GM18526 (cell line): ENCODE results near the gene ATP1A1.

Source experiments
- POLR2A ChIP-seq: IDR thresholded peaks from 3 replicates; pipeline ENCODE4 v1.6.1; 2011; ENCODE audit not compliant: insufficient read length; ENCODE audit errors: extremely low read depth

Gene ATP1A1

DNA sequence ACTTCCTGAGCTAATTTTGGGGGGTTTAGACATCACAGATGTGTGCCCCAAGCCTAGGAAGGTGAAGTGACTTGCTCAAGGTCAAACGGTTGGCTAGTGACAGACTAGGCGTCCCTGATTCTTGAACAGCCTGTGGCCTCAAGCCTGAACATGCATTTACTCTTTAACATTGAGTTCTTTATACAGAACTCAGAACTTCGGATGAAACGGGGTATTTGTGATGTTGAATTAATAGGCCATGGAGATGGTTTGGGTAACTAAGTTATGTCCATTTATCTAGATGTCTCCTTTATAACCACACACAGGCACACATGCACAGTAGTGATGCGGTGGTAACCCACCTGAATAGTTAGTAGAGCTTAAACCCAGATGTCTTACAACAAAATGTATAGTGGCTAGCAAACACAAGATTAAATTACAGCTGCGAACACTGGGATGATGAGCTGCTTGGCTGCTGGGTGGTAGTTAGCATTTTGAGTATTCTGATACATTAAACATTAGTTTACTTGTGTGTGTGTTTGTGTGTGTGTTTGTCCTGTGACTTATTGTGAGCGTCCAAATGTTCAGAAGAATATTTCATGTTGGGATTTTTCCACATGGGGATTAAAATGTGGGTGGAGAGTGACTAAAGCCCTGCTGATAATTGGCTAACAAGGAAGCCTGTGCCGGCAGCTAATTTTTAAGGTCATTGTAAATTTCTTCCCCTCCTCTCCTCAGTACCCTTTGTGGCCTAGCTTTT lies 2.3 kb downstream of the ATP1A1 start:
- TF ChIP-seq POLR2A = no peak

DNA sequence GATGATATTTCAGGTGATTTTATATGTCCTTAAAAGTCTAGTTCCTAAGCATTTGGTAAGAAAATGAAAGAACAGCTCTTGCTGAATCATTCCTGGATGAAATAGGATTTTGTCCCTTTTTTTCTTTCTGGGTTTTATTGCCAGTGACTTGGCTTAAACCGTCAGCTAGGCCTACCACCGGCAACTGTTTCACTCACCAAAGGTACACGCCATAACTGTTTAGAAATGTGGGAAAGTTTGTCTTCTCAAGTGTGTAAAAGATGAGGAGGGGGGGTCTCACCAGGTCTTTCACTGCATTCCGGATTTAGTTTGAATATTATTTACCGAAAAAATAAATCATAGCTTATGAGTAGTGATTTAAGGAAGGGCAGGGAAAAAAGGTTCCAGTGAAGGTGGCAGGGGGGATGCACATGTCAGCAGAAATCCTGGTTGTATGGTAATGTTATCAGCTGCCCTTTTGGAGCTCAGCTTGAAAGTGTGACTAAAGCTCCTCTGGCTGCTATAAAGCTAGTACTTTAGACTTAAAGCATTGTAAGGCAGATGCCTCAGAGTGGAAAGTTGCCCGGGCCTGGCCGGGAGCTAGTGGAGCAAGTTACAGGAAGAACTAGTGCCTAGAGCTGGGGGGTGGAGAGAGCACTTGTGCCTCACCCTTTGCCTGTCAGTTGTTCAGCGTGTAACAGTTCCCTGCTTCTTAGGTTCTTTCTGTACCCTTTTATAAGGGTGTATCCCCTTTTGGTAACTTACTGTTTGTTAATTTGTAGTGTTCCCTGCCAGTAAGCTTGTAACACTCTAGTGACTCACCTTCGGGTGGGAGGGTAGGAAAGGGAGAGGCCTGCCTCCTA lies 3.1 kb downstream of the ATP1A1 start:
- TF ChIP-seq POLR2A = peak; percentile 32

DNA sequence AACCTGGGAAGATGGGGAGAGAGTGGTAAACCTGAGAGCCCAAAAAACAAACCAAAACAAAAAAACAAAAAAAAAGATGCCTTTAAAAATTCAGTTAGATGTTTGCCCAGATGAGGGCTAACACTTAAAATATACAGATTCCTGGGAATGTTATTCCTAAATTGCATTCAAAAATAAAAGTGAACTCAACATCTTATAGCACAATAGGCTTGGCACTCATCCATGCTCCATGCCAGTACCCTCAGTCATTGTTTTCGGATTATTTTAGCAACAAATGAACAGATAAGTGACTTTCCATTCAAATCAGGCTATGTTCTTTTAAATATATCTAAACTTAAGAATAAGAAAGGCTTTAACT lies 3.7 kb downstream of the ATP1A1 start:
- no peak for TF ChIP-seq POLR2A

GRCh38 chr1:116377541-116378529 lies 4.8 kb downstream of the ATP1A1 start:
- peak; percentile 12 for TF ChIP-seq POLR2A

GRCh38 chr1:116379057-116379630 lies 6.1 kb downstream of the ATP1A1 start:
- no peak for TF ChIP-seq POLR2A

DNA sequence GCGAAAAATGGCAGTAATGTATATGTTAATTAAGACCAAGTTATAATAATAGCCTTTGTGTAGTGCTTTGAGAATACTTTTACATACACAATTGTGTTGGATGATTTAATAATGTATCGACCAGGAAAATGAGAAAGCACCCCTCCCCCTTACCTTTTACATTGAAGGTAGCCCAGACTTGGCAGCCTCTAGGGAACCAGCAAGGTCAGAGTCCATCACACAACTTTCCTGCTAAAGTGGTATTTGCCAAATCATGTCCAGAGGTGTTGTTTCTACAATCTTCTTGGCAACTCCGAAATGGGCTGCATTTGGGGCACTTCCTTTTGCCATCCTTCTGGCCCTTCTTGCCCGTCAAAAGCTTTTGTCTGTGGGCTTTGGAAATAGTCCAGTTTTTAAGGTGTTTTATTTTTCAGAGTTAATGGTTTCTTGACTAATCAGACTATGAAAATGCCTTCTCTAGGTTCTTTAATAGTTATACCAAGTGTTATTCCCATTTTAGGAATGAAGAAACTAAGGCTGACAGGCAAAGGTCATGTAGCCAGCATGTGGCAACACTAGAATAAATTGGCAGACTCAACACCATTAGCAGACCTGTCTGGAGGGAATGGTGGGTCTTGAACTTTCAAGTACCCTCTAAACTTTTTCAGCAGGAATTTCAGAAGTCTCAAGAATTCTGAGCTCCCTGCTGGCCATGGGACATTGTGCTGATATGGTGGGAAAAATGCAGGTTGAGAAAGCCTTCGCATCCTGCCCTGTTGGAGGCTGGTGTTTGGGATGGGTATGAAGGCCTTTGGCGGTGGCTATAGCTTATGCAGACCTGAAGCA lies 6.8 kb downstream of the ATP1A1 start:
- TF ChIP-seq POLR2A = no peak

DNA sequence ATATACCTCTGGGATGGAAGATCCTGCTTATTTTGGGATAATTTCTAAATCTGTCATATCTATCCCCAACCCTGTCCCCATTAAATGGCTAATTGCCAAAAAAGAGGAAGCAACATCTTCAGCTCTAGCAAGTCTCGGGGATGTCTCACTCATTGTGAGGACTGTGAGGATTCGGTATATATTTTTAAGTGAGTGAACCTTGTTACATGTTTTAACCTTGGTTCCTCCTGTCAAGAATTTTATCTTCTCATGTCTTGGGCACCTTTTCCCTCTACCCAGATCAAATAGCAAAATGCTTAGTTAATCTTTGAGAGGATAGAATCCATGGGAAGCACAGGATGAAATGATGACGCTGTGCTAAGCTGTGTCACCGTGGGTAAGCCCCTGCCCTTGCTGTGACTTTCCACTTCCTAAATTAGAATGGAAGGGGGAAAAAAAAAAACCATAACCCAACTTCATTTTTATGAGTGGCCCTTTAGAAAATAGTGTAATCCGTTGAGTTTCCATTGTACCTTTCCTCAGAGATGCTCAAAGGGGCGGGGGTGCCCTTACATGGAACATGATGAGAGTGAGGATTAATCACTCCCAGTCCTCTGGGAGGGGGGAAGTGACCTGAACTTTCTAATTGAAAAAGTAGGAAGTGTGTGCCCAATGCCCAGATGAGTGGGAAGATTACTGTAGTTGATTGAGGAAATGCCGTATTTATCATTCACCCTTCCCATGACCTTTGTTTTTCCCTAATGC lies 7.6 kb downstream of the ATP1A1 start:
- no peak for TF ChIP-seq POLR2A

DNA sequence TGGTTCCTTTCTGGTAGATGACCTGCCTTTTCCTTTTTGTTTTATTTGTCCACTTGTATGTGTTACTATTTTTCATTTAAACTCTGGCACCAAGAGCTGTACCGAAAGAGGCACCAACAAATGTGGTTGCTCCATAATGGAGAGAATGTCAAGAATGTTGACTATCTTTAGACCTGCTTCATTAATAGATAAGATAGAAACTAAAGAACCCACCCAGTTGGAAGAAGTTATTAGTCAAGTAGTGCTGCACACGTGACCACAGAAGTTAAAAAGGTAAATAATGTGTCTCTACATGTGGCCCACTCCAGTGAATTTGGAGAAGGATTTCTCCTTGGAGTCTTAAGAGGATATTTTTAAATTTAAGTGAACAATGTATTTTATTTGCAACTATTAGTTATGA lies 9.3 kb downstream of the ATP1A1 start:
- no peak for TF ChIP-seq POLR2A

DNA sequence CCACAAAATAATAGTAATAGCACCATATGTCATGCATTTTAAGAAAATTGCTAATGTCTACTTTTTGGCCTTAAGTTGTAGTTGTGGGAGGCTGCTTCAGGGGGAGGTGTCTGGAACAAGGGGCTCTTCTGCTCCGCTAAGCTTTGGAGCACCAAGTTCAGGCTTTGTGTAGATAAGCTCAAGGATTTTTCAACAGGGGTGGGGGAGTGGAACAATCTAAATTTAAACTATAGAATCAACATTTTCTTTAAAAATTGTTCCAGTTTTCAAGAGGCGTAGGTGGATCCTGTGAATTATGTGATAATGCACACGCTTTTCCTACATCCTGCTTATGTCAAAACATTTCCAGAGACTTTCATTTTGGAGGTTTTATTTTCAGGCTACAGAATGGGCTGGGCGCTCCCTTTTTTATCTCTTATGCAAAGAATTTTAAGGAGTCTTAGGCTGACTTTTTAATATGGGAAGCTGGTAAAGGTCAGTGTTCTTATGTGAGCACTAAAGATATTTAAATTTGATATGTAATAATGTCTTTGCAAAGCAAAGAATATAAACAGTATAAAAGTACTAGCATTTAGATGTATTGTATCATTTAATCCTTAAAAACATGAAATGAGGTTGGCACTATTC lies 9.9 kb downstream of the ATP1A1 start:
- TF ChIP-seq POLR2A = no peak

- TF ChIP-seq POLR2A = no peak
These were observed 13.0 kb downstream of the ATP1A1 start for GRCh38 chr1:116386042-116386441.

- no peak for TF ChIP-seq POLR2A
These were observed 14.5 kb downstream of the ATP1A1 start for GRCh38 chr1:116387551-116387950.

DNA sequence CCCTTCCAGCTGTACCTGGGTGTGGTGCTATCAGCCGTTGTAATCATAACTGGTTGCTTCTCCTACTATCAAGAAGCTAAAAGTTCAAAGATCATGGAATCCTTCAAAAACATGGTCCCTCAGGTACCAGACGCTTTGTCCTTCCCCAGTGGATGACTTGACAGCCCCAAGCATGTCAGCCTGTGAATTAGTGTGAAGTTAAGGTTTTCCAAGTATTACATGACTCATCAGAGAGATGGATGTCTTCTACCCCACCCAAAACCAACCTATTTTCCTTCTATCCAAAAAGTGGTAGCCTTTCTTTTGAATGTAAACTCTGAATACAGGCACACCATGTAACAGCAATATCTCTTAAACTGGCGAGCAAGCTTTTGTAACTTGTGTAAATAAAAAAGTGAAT lies 15.1 kb downstream of the ATP1A1 start:
- TF ChIP-seq POLR2A = no peak

- no peak for TF ChIP-seq POLR2A
These were observed 16.0 kb downstream of the ATP1A1 start for GRCh38 chr1:116389013-116389412.
